K562 (cell line): ENCODE results near the gene EFEMP2. TPM values are rescaled to one million over a fixed set of nuclear protein-coding genes. Genes with fewer than 3 reads are reported as not detected.
A peak's percentile ranks its signal among the peaks of the same experiment; 100 is the strongest.

Experiments used
- ATAC-seq: fragments of 200-7000 bp; cut with Tn5 transposase; 3 replicates; pipeline ENCODE4 v1.9.1; 2020; ENCODE audit warnings: moderate library complexity
- Bru-seq: library from RNA; stranded (reverse); fragments of 400-500 nt; gene quantifications from one replicate; lab custom pipeline; 2021; lab: Mats Ljungman, UMichigan
- BruChase-seq, 2 experiments: library from RNA; stranded (reverse); fragments of 400-500 nt; gene quantifications; one replicate each; lab custom pipeline; 2021; lab: Mats Ljungman, UMichigan
- BruUV-seq: library from RNA; stranded (reverse); fragments of 400-500 nt; replicated peaks from 2 replicates; lab custom pipeline; 2021; lab: Mats Ljungman, UMichigan
- CTCF ChIA-PET: fragments of 300-600 bp; formaldehyde crosslinking; extraction: SDS; loops from one replicate; lab custom pipeline; 2021; ENCODE audit warnings: low intra/inter-chr PET ratio; lab: Yijun Ruan, JAX
- POLR2A ChIA-PET: fragments of 300-600, 350-650 bp; sonication (Branson Sonifier 250); formaldehyde crosslinking; extraction: SDS; loops from one replicate; lab custom pipeline; 2021; ENCODE audit warnings: antibody characterized with exemption, inconsistent platforms; lab: Yijun Ruan, JAX
- DNase-seq, 4 experiments: peaks; one replicate each; pipeline versions ENCODE4 v3.0.0 to v3.0.0-alpha.2; 2011 to 2018; ENCODE audit warnings: low spot score in 3 of 4, mixed read lengths in 3 of 4; ENCODE audit errors: extremely low read depth in 1 of 4
- FAIRE-seq: peaks from 2 replicates; lab custom pipeline; 2011; peaks lifted over from hg19 to GRCh38; lab: Jason Lieb, UNC
- H2AFZ ChIP-seq: 2 replicates; pipeline ENCODE4 v1.6.0; 2011; ENCODE audit warnings: low read depth, low read length, control low read depth, inconsistent platforms
- H3K27ac ChIP-seq: fragments of 200-600 bp; 3 replicates; pipeline ENCODE4 v1.8.0; 2011; ENCODE audit warnings: low read depth, mild to moderate bottlenecking, control low read depth, inconsistent platforms, low read length, moderate library complexity, mixed read lengths; ENCODE audit errors: extremely low read depth
- H3K27me3 ChIP-seq, 2 experiments: fragments of 300-600 bp in 1 of 2; 2 replicates in 1 of 2; 3 replicates in 1 of 2; pipeline versions ENCODE4 v1.6.0 to v1.8.0; 2011; ENCODE audit warnings: inconsistent platforms in 2 of 2, low read length in 2 of 2, mild to moderate bottlenecking in 1 of 2, mixed read lengths in 1 of 2, moderate library complexity in 1 of 2; ENCODE audit not compliant: control insufficient read depth in 2 of 2, insufficient read depth in 2 of 2
- H3K36me3 ChIP-seq: fragments of 300-600 bp; 3 replicates; pipeline ENCODE4 v1.8.0; 2011; ENCODE audit warnings: mild to moderate bottlenecking, low read length, inconsistent platforms; ENCODE audit not compliant: control insufficient read depth, insufficient read depth
- H3K4me1 ChIP-seq, 2 experiments: fragments of 200-600 bp in 1 of 2; replicated peaks in 1 of 2; 2 replicates in 1 of 2; 3 replicates in 1 of 2; pipeline versions ENCODE4 v1.5.1 to v1.8.0; 2011; ENCODE audit warnings: inconsistent platforms in 2 of 2, low read length in 2 of 2, mild to moderate bottlenecking in 1 of 2, mixed read lengths in 1 of 2, moderate library complexity in 1 of 2; ENCODE audit not compliant: control insufficient read depth in 2 of 2, insufficient read depth in 2 of 2
- H3K4me2 ChIP-seq: 2 replicates; pipeline ENCODE4 v1.6.1; 2011; ENCODE audit warnings: low read length, control low read depth, inconsistent platforms, mixed read lengths; ENCODE audit not compliant: insufficient read depth
- H3K4me3 ChIP-seq: fragments of 200-600 bp; sonication (generic), shearing (Covaris generic); 2 replicates; pipeline ENCODE4 v1.5.1; 2016; ENCODE audit warnings: control low read depth, inconsistent platforms
- H3K79me2 ChIP-seq: fragments of 200-600 bp; 3 replicates; pipeline ENCODE4 v1.8.0; 2011; ENCODE audit warnings: low read length, inconsistent platforms; ENCODE audit not compliant: control insufficient read depth, insufficient read depth
- H3K9ac ChIP-seq, 2 experiments: 2 replicates each; pipeline versions ENCODE4 v1.6.0 to v1.6.1; 2011; ENCODE audit warnings: low read depth in 2 of 2, low read length in 2 of 2, control low read depth in 1 of 2, inconsistent platforms in 1 of 2, mild to moderate bottlenecking in 1 of 2, mixed read lengths in 1 of 2; ENCODE audit not compliant: insufficient read depth in 1 of 2
- H3K9me1 ChIP-seq: one replicate; pipeline ENCODE4 v1.6.0; 2011; ENCODE audit warnings: inconsistent platforms, mild to moderate bottlenecking, low read length, moderate library complexity; ENCODE audit not compliant: control insufficient read depth, insufficient read depth
- H3K9me3 ChIP-seq: replicated peaks from 2 replicates; pipeline ENCODE4 v1.5.1; 2011; ENCODE audit warnings: low read depth, low read length, inconsistent platforms; ENCODE audit not compliant: control insufficient read depth, insufficient read depth
- H4K20me1 ChIP-seq: replicated peaks from 2 replicates; pipeline ENCODE4 v1.6.1; 2011; ENCODE audit warnings: low read length, inconsistent platforms, mixed read lengths; ENCODE audit not compliant: control insufficient read depth, insufficient read depth
- BRD9 ChIP-seq: fragments of 450-650 bp; IDR thresholded peaks from 2 replicates; pipeline ENCODE4 v1.6.1; 2018; ENCODE audit warnings: low read depth; ENCODE audit not compliant: partially characterized antibody
- CGGBP1 ChIP-seq: fragments of 250-450 bp; sonication (Bioruptor Pico); IDR thresholded peaks from 2 replicates; pipeline ENCODE4 v1.9.0; 2021; ENCODE audit warnings: mild to moderate bottlenecking
- EHMT2 ChIP-seq: fragments of 450-650 bp; IDR thresholded peaks from 2 replicates; pipeline ENCODE4 v1.6.1; 2018; ENCODE audit warnings: antibody characterized with exemption
- FOXJ2 ChIP-seq: fragments of 200-800 bp; sonication (Bioruptor generic); IDR thresholded peaks from 2 replicates; pipeline ENCODE4 v1.6.1; 2016; ENCODE audit warnings: missing genetic modification characterization, missing compliant biosample characterization
- GTF2B ChIP-seq: IDR thresholded peaks from 2 replicates; pipeline ENCODE4 v1.6.1; 2011; ENCODE audit not compliant: insufficient read length; ENCODE audit errors: extremely low read depth
- HEY1 ChIP-seq: fragments of 250-450 bp; sonication (Bioruptor Pico); IDR thresholded peaks from 2 replicates; pipeline ENCODE4 v1.5.0; 2020; ENCODE audit warnings: mild to moderate bottlenecking, moderate library complexity, borderline replicate concordance
- MAFF ChIP-seq: IDR thresholded peaks from 2 replicates; pipeline ENCODE4 v1.6.1; 2012; ENCODE audit warnings: low read length, improper control_type of control experiment
- POLR2G ChIP-seq: fragments of 200-400 bp; formaldehyde crosslinking; IDR thresholded peaks from 2 replicates; pipeline ENCODE4 v1.6.1; 2017; ENCODE audit warnings: low read depth, mild to moderate bottlenecking, antibody characterized with exemption, low read length, moderate library complexity
- PTBP1 ChIP-seq: fragments of 200-400 bp; formaldehyde crosslinking; IDR thresholded peaks from 2 replicates; pipeline ENCODE4 v1.6.1; 2017; ENCODE audit warnings: low read depth, low read length
- ZNF165 ChIP-seq: fragments of 250-450 bp; sonication (Bioruptor Pico); IDR thresholded peaks from 2 replicates; pipeline ENCODE4 v1.4.0; 2020; ENCODE audit warnings: borderline replicate concordance
- ZNF263 ChIP-seq: sonication (generic); formaldehyde crosslinking; IDR thresholded peaks from 2 replicates; pipeline ENCODE4 v1.8.0; 2022; ENCODE audit warnings: mild to moderate bottlenecking, missing genetic modification reagents, borderline replicate concordance
- ZNF589 ChIP-seq: fragments of 200-800 bp; sonication (Bioruptor generic); IDR thresholded peaks from 2 replicates; pipeline ENCODE4 v1.6.1; 2016; ENCODE audit warnings: low read depth, missing genetic modification characterization, missing compliant biosample characterization
- ZNF695 ChIP-seq: fragments of 450-650 bp; formaldehyde crosslinking; IDR thresholded peaks from 2 replicates; pipeline ENCODE4 v1.4.0; 2020; ENCODE audit warnings: mild to moderate bottlenecking, moderate library complexity
- ZNF699 ChIP-seq: fragments of 250-450 bp; sonication (Bioruptor Pico); IDR thresholded peaks from 2 replicates; pipeline ENCODE4 v1.8.0; 2021; ENCODE audit warnings: mild to moderate bottlenecking, moderate library complexity; ENCODE audit not compliant: insufficient replicate concordance
- WGBS: fragments of 100-300 bp; shearing (Covaris generic); methylation state at CpG from one replicate; pipeline ENCODE4 v1.1.6; 2016; ENCODE audit warnings: low coverage, mixed read lengths; ENCODE audit not compliant: insufficient coverage; ENCODE audit errors: missing lambda C conversion rate; 5-methylcytosine and 5-hydroxymethylcytosine counted together
- in situ Hi-C: fragments of 300-500 bp; cut with MboI; formaldehyde crosslinking; loops from 4 replicates; pipeline ENCODE4 v1.15.0; 2018; ENCODE audit warnings: inconsistent platforms, mixed read lengths
- intact Hi-C: fragments of 100-400 bp; cut with micrococcal nuclease; formaldehyde crosslinking; loops from 2 replicates; pipeline ENCODE4 v1.14.2; 2022
- long read RNA-seq, 3 experiments: library from polyadenylated mRNA in 2 of 3; library from RNA in 1 of 3; unstranded in 2 of 3; stranded (forward) in 1 of 3; transcript quantifications; one replicate each; pipeline ENCODE4 v2.0.0, GENCODE V29; 2019 to 2022
- polyA minus RNA-seq, 3 experiments: library from RNA; depleted of rRNA, polyadenylated mRNA; stranded (reverse); fragments of >200 nt; gene quantifications; 2 replicates each; pipeline ENCODE4 v1.2.3, GENCODE V29; 2011
- polyA plus RNA-seq, 8 experiments: library from polyadenylated mRNA; depleted of rRNA in 4 of 8; stranded (reverse) in 5 of 8; unstranded in 3 of 8; fragments of >200 nt; fragmentation: Nextera tagmentation in 2 of 8; fragmentation: Illumina TruSeq in 1 of 8; extraction: Ambion mirVana in 2 of 8; extraction: Trizol in 1 of 8; gene quantifications; 2 replicates each; pipeline versions ENCODE4 v1.2.1 to v1.2.3, GENCODE V29; 2011 to 2014; ENCODE audit warnings: inconsistent platforms in 1 of 8, missing spikeins in 1 of 8
- total RNA-seq, 7 experiments: library from RNA; depleted of rRNA in 6 of 7; stranded (reverse); fragments of >200 nt in 6 of 7; fragmentation: Illumina TruSeq in 2 of 7; extraction: Trizol in 2 of 7; gene quantifications; 2 replicates each; pipeline versions ENCODE4 v1.2.1 to v1.2.3, GENCODE V29; 2011 to 2021; ENCODE audit warnings: low replicate concordance in 1 of 7
- TF ChIP-seq, protein P1 (sequence below): fragments of 250-450 bp; sonication (Bioruptor Pico); IDR thresholded peaks from 2 replicates; pipeline ENCODE4 v1.5.1; 2021; ENCODE audit warnings: mild to moderate bottlenecking

EFEMP2 gene
- total RNA-seq (2011; cell fraction: chromatin; rRNA removed; ENCODE audit: low replicate concordance): 12.1 and 30.7 TPM in 2 replicates
- 15.1 and 19.3 TPM in 2 replicates for total RNA-seq (2011; cell fraction: nucleolus; rRNA removed)
- total RNA-seq (2011; cell fraction: nucleoplasm; rRNA removed): 11.3 and 15.8 TPM in 2 replicates
- 0.64 and 0.86 TPM in 2 replicates for total RNA-seq (2014; rRNA removed)
- total RNA-seq (2014; rRNA removed; fragmentation: Illumina TruSeq; extraction: Trizol): 0.07 and 0.32 TPM in 2 replicates
- 0.57 and 0.58 TPM in 2 replicates for total RNA-seq (2015; rRNA removed; fragmentation: Illumina TruSeq; extraction: Trizol)
- total RNA-seq (2021): 1.6 and 2.6 TPM in 2 replicates
- 2.0 and 3.9 TPM in 2 replicates for polyA plus RNA-seq (2011; rRNA removed)
- 3.3 and 4.7 TPM in 2 replicates for polyA plus RNA-seq (2011; cell fraction: cytosol; rRNA removed)
- polyA plus RNA-seq (2011; cell fraction: nucleus; rRNA removed): 41.3 and 54.9 TPM in 2 replicates
- 1.3 and 4.2 TPM in 2 replicates for polyA plus RNA-seq (2012)
- polyA plus RNA-seq (2014; fragmentation: Illumina TruSeq; extraction: Trizol): 0.74 and 1.1 TPM in 2 replicates
- under 1 TPM in 1 of 2 experiments, not detected in 1; 0.13 TPM for polyA plus RNA-seq (2014; fragmentation: Nextera tagmentation; extraction: Ambion mirVana)
- polyA plus RNA-seq (2014; rRNA removed): 2.9 TPM in 2 replicates
- 0.53 and 1.2 TPM in 2 replicates for polyA minus RNA-seq (2011; rRNA and poly(A)+ RNA removed)
- polyA minus RNA-seq (2011; cell fraction: cytosol; rRNA and poly(A)+ RNA removed): 1.3 TPM in 1 of 2 replicates, not detected in the other
- polyA minus RNA-seq (2011; cell fraction: nucleus; rRNA and poly(A)+ RNA removed): 7.5 and 7.8 TPM in 2 replicates
- Bru-seq, nascent RNA: percentile 32 among the genes with signal in this experiment
- percentile 20 among the genes with signal in this experiment for BruChase-seq, experiment 1, labeled RNA remaining after a 2-hour chase
- percentile 24 among the genes with signal in this experiment for BruChase-seq, experiment 2, labeled RNA remaining after a 6-hour chase
- long read RNA-seq, experiment 1, partial matches to known transcripts: 0 of 1 reads
- long read RNA-seq, experiment 1, other reads (novel, unspliced or antisense): 0 of 1 reads
- long read RNA-seq, experiment 2: 0 reads
- long read RNA-seq, experiment 3: 0 reads

DNA sequence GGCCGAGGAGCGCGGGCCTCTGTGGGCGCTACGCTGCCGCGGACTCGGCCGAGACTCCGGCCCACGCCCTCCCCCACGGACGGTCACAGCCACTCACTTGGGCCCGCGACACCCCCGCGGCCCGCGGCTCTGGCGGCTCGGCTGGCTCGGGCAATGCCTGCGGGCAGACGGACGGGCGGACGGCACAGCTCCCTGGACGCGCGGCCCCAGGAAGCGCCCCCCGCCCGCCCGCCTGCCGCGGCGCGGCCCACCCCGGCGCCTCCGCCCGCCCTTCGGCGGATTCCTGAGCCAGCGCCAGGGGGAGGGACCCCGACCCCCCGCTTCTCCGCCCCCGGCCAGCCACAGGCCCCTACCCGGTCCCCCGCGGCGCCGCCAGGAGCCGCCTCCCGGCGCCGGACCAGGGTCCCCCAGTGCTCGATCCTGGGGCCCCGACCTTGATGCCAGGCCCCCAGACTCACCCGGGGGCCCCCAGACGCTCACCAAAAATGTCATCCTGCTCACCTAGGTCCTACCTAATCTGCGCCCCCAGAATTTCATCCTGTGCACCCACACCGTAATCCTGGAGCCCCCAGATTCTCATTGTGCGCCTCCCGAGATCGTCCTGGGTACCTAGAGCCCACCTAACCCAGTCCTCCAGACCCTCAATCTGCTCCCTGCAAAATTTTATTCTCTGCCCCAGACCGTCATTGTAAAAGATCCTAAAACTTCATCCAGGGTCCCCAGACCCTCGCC, at the start of gene EFEMP2:
Gene EFEMP2, minus strand, starts transcription at position 215 of the 732 bp plus-strand sequence. CDS start 446 bp downstream, outside the sequence.
- WGBS: 33% methylated on average over 17 of the region's 69 CpGs
- peak within 1 kb of the TSS; percentile 46 for H3K4me3 ChIP-seq
- H3K79me2 ChIP-seq: no peaks in the 10 kb centered on the region
- FAIRE-seq: no peak
- no peaks in the 10 kb centered on the region for H3K9me3 ChIP-seq
- H3K27me3 ChIP-seq: no peaks in the 10 kb centered on the region
- H3K9ac ChIP-seq: peak within 1 kb of the TSS; percentile 59 to 92
- peaks cover 15 to 50% of the 10 kb centered on the region in 2 experiments for H3K4me1 ChIP-seq
- peak within 1 kb of the TSS; percentile 97 for H2AFZ ChIP-seq
- intact Hi-C loops: no loop called here
- H3K27ac ChIP-seq: peak within 1 kb of the TSS; percentile 73
- in situ Hi-C loops: no loop called here
- CTCF ChIA-PET: no interaction called here
- POLR2A ChIA-PET: interaction anchor here (1.4 to 8.2 kb wide), 4 partner anchors 10 to 46 kb away, joined by 7 to 151 read pairs (median 78); partner anchors contain the start of genes CCDC85B, CFL1, CTSW and FIBP
- ATAC-seq: no peak
- no peaks in the 10 kb centered on the region for H3K9me1 ChIP-seq
- BruUV-seq: no TSS peak
- DNase-seq: peak in 1 of 4 experiments; percentile 44
- H4K20me1 ChIP-seq: no peaks in the 10 kb centered on the region
- H3K36me3 ChIP-seq: peaks cover 7% of the 10 kb centered on the region; the same call in 2 of the 3 replicates
- H3K4me2 ChIP-seq: peak within 1 kb of the TSS; percentile 97
- TF ChIP-seq ZNF589 (CRISPR knock-in tag): no peak
- peak; percentile 18; the same call in 1 of the 2 replicates for TF ChIP-seq POLR2G
- TF ChIP-seq FOXJ2 (tag): no peak
- no peak for TF ChIP-seq CGGBP1 (CRISPR knock-in tag)
- TF ChIP-seq, protein P1, sequence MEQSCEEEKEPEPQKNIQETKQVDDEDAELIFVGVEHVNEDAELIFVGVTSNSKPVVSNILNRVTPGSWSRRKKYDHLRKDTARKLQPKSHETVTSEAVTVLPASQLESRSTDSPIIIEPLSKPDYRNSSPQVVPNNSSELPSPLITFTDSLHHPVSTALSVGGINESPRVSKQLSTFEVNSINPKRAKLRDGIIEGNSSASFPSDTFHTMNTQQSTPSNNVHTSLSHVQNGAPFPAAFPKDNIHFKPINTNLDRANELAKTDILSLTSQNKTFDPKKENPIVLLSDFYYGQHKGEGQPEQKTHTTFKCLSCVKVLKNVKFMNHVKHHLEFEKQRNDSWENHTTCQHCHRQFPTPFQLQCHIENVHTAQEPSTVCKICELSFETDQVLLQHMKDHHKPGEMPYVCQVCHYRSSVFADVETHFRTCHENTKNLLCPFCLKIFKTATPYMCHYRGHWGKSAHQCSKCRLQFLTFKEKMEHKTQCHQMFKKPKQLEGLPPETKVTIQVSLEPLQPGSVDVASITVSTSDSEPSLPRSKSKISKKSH (CRISPR knock-in tag): no peak
- TF ChIP-seq EHMT2: no peak
- TF ChIP-seq ZNF165 (CRISPR knock-in tag): no peak
- no peak for TF ChIP-seq ZNF695
- TF ChIP-seq HEY1: no peak
- TF ChIP-seq BRD9: no peak
- TF ChIP-seq PTBP1: no peak
- 0 out of 2 replicates have a peak, but pooled peaks have one; percentile 0 for TF ChIP-seq ZNF263 (CRISPR knock-in tag)
- TF ChIP-seq MAFF: no peak
- no peak for TF ChIP-seq ZNF699
- TF ChIP-seq GTF2B: no peak
